Activated T-cell treated with anti-CD3 and anti-CD28 coated beads, Interleukin-2, amount 50 U/mL, for 4 hours (primary cell): ENCODE data around the gene CRY2. TPM values are rescaled to one million over a fixed set of nuclear protein-coding genes. Genes with fewer than 3 reads are reported as not detected.

Experiments used
- ATAC-seq, 2 donors: fragments of 200-7000 bp; cut with Tn5 transposase; one replicate each; pipeline ENCODE4 v1.10.0; 2021
- DNase-seq: peaks from one replicate; pipeline ENCODE4 v3.0.0-alpha.2; 2020
- H3K27me3 Mint-ChIP-seq: one replicate; pipeline ENCODE4 v1.8.0; 2021; ENCODE audit warnings: low read depth, mixed read lengths
- H3K36me3 Mint-ChIP-seq: one replicate; pipeline ENCODE4 v1.8.0; 2022; ENCODE audit warnings: mixed read lengths; ENCODE audit not compliant: insufficient read depth
- H3K4me1 Mint-ChIP-seq: one replicate; pipeline ENCODE4 v1.8.0; 2021; ENCODE audit warnings: low read depth, mixed read lengths
- H3K4me3 Mint-ChIP-seq: one replicate; pipeline ENCODE4 v1.8.0; 2021; ENCODE audit warnings: mild to moderate bottlenecking, moderate library complexity, mixed read lengths
- H3K9me3 Mint-ChIP-seq: one replicate; pipeline ENCODE4 v1.8.0; 2021; ENCODE audit warnings: mixed read lengths
- total RNA-seq, 3 donors: library from RNA; stranded (reverse); gene quantifications; one replicate each; pipeline ENCODE4 v1.2.1, GENCODE V29; 2021

CRY2 gene
- total RNA-seq, 3 donors from 2014 or later: 19.7 to 21.9 (median 19.9) TPM

- Mint-ChIP-seq H3K9me3 (no peaks in the 10 kb centered on the region), H3K4me3 (no peak overlapping the region), H3K36me3 (no peaks in the 10 kb centered on the region), H3K27me3 (peaks cover 14% of the 10 kb centered on the region), H3K4me1 (peaks cover 40% of the 10 kb centered on the region)
- no peak for DNase-seq
- no peak for ATAC-seq
Observed at GRCh38 chr11:45926001-45926401, 78.7 kb downstream of the CRY2 start.

GRCh38 chr11:45926536-45927331 lies 79.5 kb downstream of the CRY2 start:
- Mint-ChIP-seq H3K9me3 (no peaks in the 10 kb centered on the region), H3K4me1 (peaks cover 44% of the 10 kb centered on the region), H3K4me3 (no peak overlapping the region), H3K36me3 (peaks cover 4% of the 10 kb centered on the region), H3K27me3 (peaks cover 9% of the 10 kb centered on the region)
- DNase-seq: no peak
- no peak for ATAC-seq

GRCh38 chr11:45927332-45927683 lies 80.0 kb downstream of the CRY2 start:
- Mint-ChIP-seq H3K36me3 (peaks cover 4% of the 10 kb centered on the region), H3K9me3 (no peaks in the 10 kb centered on the region), H3K4me1 (peaks cover 45% of the 10 kb centered on the region), H3K27me3 (peaks cover 9% of the 10 kb centered on the region), H3K4me3 (no peak overlapping the region)
- DNase-seq (no peak), ATAC-seq (no peak)

GRCh38 chr11:45927684-45928413 lies 80.6 kb downstream of the CRY2 start:
- no peak for ATAC-seq
- DNase-seq: no peak
- Mint-ChIP-seq H3K4me3 (no peak overlapping the region), H3K36me3 (peaks cover 4% of the 10 kb centered on the region), H3K27me3 (peaks cover 9% of the 10 kb centered on the region), H3K4me1 (peaks cover 45% of the 10 kb centered on the region), H3K9me3 (no peaks in the 10 kb centered on the region)

DNA sequence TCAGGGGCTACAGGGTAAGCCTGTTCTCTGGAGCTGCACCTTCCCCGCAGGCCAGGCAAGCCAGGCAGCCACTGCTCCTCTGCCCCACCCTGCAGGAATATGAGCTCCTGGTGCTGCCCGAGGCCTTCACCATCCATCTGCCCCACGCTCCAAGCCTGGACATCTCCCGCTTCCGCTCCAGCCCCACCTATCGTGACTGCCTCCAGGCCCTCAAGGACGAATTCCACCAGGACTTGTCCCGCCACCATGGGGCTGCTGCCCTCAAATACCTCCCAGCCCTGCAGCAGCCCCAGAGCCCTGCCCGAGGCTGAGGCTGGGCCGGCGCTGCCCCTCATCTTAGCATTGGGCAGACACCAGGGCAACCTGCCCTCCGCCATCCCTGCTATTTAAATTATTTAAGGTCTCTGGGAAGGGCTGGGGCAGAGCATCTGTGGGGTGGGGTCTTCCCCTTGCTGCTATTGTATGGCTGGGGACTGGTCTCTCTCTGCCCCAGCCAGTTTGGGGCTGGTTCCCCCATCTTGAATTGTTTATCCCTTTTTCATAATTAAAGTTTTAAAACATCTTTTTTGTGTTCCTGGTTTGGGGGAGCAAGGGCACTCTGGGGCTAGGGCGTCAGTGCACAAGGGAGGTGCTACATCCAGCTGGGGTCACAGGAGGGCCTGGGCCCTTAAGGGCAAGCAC lies 81.4 kb downstream of the CRY2 start:
- peaks cover 42% of the 10 kb centered on the region for H3K4me1 Mint-ChIP-seq
- no peak overlapping the region for H3K4me3 Mint-ChIP-seq
- peaks cover 4% of the 10 kb centered on the region for H3K36me3 Mint-ChIP-seq
- no peak for ATAC-seq
- H3K27me3 Mint-ChIP-seq: peaks cover 6% of the 10 kb centered on the region
- DNase-seq: no peak
- no peaks in the 10 kb centered on the region for H3K9me3 Mint-ChIP-seq

GRCh38 chr11:45929486-45930030 lies 82.3 kb downstream of the CRY2 start:
- DNase-seq (no peak), ATAC-seq (peak; percentile 14 to 30)
- H3K36me3 Mint-ChIP-seq: peaks cover 4% of the 10 kb centered on the region
- no peaks in the 10 kb centered on the region for H3K9me3 Mint-ChIP-seq
- H3K4me3 Mint-ChIP-seq: peak overlapping the region; percentile 47
- peaks cover 37% of the 10 kb centered on the region for H3K4me1 Mint-ChIP-seq
- H3K27me3 Mint-ChIP-seq: no peaks in the 10 kb centered on the region

GRCh38 chr11:45930031-45930794 lies 82.9 kb downstream of the CRY2 start:
- Mint-ChIP-seq H3K4me1 (peaks cover 37% of the 10 kb centered on the region), H3K27me3 (no peaks in the 10 kb centered on the region), H3K9me3 (no peaks in the 10 kb centered on the region), H3K36me3 (peaks cover 4% of the 10 kb centered on the region), H3K4me3 (peak overlapping the region; percentile 47)
- no peak for DNase-seq
- ATAC-seq: peak; percentile 52 to 66

GRCh38 chr11:45930951-45931570 lies 83.8 kb downstream of the CRY2 start:
- Mint-ChIP-seq H3K4me1 (peaks cover 37% of the 10 kb centered on the region), H3K27me3 (no peaks in the 10 kb centered on the region), H3K36me3 (peaks cover 4% of the 10 kb centered on the region), H3K9me3 (no peaks in the 10 kb centered on the region), H3K4me3 (peak overlapping the region; percentile 8)
- ATAC-seq (no peak), DNase-seq (no peak)

- Mint-ChIP-seq H3K4me3 (no peak overlapping the region), H3K36me3 (peaks cover 4% of the 10 kb centered on the region)
Observed at GRCh38 chr11:45931739-45932138, 84.5 kb downstream of the CRY2 start.

DNA sequence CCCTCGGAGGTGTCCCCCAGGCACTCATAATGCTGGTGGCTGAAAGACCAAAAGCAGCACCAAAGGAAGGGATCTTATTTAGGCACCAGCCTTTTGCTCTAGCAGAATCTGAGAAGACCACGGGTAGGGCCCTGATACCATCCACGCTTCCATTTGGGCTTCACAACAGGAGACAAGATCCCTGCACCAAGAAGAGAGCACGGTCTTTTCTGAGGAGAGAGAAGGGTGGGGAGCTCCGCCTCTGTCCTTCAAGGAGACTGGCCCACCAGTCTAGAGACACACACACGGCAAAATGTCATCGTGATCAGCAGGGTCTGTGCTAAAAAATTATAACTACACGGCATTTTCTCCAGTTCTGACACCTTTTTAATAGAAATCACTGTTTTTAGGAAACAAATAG lies 84.9 kb downstream of the CRY2 start:
- Mint-ChIP-seq H3K4me1 (peaks cover 34% of the 10 kb centered on the region), H3K4me3 (no peak overlapping the region), H3K36me3 (peaks cover 4% of the 10 kb centered on the region), H3K9me3 (no peaks in the 10 kb centered on the region), H3K27me3 (no peaks in the 10 kb centered on the region)
- DNase-seq (no peak), ATAC-seq (no peak)

More at GRCh38 chr11:45931739-45932138, 84.5 kb downstream of the CRY2 start:
- ATAC-seq: no peak
- no peak for DNase-seq
- H3K4me1 Mint-ChIP-seq: peaks cover 37% of the 10 kb centered on the region
- H3K27me3 Mint-ChIP-seq: no peaks in the 10 kb centered on the region
- no peaks in the 10 kb centered on the region for H3K9me3 Mint-ChIP-seq

Other genes starting within 250 kb of the CRY2 start
- gene CHST1, start 181.9 kb upstream of the CRY2 start, total RNA-seq: under 1 TPM in 2 of 3 donors, not detected in 1; 0.08 to 0.25 TPM
- gene SLC35C1, start 42.3 kb upstream of the CRY2 start, total RNA-seq: 10 to 100 TPM; 14.7 to 17.5 (median 15.8) TPM
- gene MAPK8IP1, start 38.2 kb downstream of the CRY2 start, total RNA-seq: 1 to 10 TPM in 1 of 3 donors, under 1 TPM in 2; 0.71 to 1.4 (median 0.87) TPM
- 1 to 10 TPM; 2.3 to 3.3 (median 2.4) TPM for gene FREY1, start 59.8 kb downstream of the CRY2 start, total RNA-seq
- gene PEX16, start 70.4 kb downstream of the CRY2 start, total RNA-seq: 10 to 100 TPM; 44.6 to 52.6 (median 50.7) TPM
- gene LARGE2, start 75.2 kb downstream of the CRY2 start, total RNA-seq: 1 to 10 TPM; 1.8 to 6.0 (median 3.6) TPM